DMS79 (cell line): ENCODE measurements around the gene SPI1.
"Not testable (repeated sequence)": the region's sequence is repeated elsewhere in the genome, so short reads cannot be mapped to it uniquely, and the experiment has no call there.

Experiments
- DNase-seq: peaks from one replicate; lab custom pipeline; 2025; lab: John Stamatoyannopoulos, UW

The SPI1 gene

GRCh38 chr11:47324520-47324919, 53.8 kb downstream of the SPI1 start:
- no peak for DNase-seq

GRCh38 chr11:47318166-47318565, 60.2 kb downstream of the SPI1 start:
- no peak for DNase-seq

- no peak for DNase-seq
Observed at GRCh38 chr11:47317064-47317828, 61.1 kb downstream of the SPI1 start.

GRCh38 chr11:47316501-47316900, 61.8 kb downstream of the SPI1 start:
- DNase-seq: not testable (repeated sequence)

- no peak for DNase-seq
Observed at GRCh38 chr11:47314992-47315391, 63.4 kb downstream of the SPI1 start.

GRCh38 chr11:47308050-47308823, 70.1 kb downstream of the SPI1 start:
- DNase-seq: peak; percentile 57

- no peak for DNase-seq
Observed at GRCh38 chr11:47306484-47306844, 71.9 kb downstream of the SPI1 start.

- DNase-seq: peak; percentile 5
Observed at GRCh38 chr11:47305734-47306483, 72.4 kb downstream of the SPI1 start.
